Caco-2 (cell line): ENCODE measurements around the gene MPPE1. TPM values are rescaled to one million over a fixed set of nuclear protein-coding genes. Genes with fewer than 3 reads are reported as not detected.
A peak's percentile ranks its signal among the peaks of the same experiment; 100 is the strongest.

Experiments
- BruUV-seq: library from RNA; stranded (reverse); fragments of 400-500 nt; replicated peaks from 2 replicates; lab custom pipeline; 2021; lab: Mats Ljungman, UMichigan
- CTCF ChIA-PET: fragments of 300-600 bp; sonication (Branson Sonifier 250); formaldehyde crosslinking; loops from one replicate; lab custom pipeline; 2022; ENCODE audit warnings: antibody characterized with exemption; lab: Charles Lee
- POLR2A ChIA-PET: fragments of 300-600 bp; sonication (Branson Sonifier 250); formaldehyde crosslinking; loops from one replicate; lab custom pipeline; 2022; ENCODE audit warnings: antibody characterized with exemption; lab: Charles Lee
- DNase-seq, 2 experiments: peaks; one replicate each; pipeline versions ENCODE4 v3.0.0 to v3.0.0-alpha.2; 2020 to 2022
- H3K27me3 ChIP-seq: replicated peaks from 2 replicates; pipeline ENCODE4 v1.6.0; 2011; ENCODE audit warnings: low read length; ENCODE audit not compliant: control insufficient read depth, insufficient read depth
- H3K36me3 ChIP-seq: 2 replicates; pipeline ENCODE4 v1.5.1; 2011; ENCODE audit warnings: low read length; ENCODE audit not compliant: control insufficient read depth, insufficient read depth
- H3K4me1 ChIP-seq: fragments of 250-450 bp; sonication (Bioruptor Pico); 2 replicates; pipeline ENCODE4 v1.5.1; 2020; ENCODE audit warnings: mild to moderate bottlenecking
- H3K4me3 ChIP-seq: 2 replicates; pipeline ENCODE4 v1.5.1; 2011; ENCODE audit warnings: low read depth, mild to moderate bottlenecking, control low read depth, low read length
- H3K9me3 ChIP-seq: fragments of 250-450 bp; sonication (Bioruptor Pico); 2 replicates; pipeline ENCODE4 v1.5.1; 2020; ENCODE audit warnings: mild to moderate bottlenecking, moderate library complexity
- H3K27ac Mint-ChIP-seq: one replicate; pipeline ENCODE4 v1.8.0; 2022; ENCODE audit warnings: mixed read lengths; ENCODE audit not compliant: unreplicated experiment
- H3K27me3 Mint-ChIP-seq: one replicate; pipeline ENCODE4 v1.8.0; 2022; ENCODE audit warnings: mixed read lengths; ENCODE audit not compliant: insufficient read depth, unreplicated experiment
- H3K36me3 Mint-ChIP-seq: one replicate; pipeline ENCODE4 v1.8.0; 2022; ENCODE audit warnings: mild to moderate bottlenecking, mixed read lengths; ENCODE audit not compliant: insufficient read depth, unreplicated experiment
- H3K4me1 Mint-ChIP-seq: one replicate; pipeline ENCODE4 v1.8.0; 2022; ENCODE audit warnings: low read depth, mixed read lengths; ENCODE audit not compliant: unreplicated experiment
- H3K4me3 Mint-ChIP-seq: one replicate; pipeline ENCODE4 v1.8.0; 2022; ENCODE audit warnings: mild to moderate bottlenecking, moderate library complexity, mixed read lengths; ENCODE audit not compliant: unreplicated experiment
- H3K9me3 Mint-ChIP-seq: one replicate; pipeline ENCODE4 v1.8.0; 2022; ENCODE audit warnings: mixed read lengths; ENCODE audit not compliant: unreplicated experiment
- CTCF ChIP-seq, 2 experiments: fragments of 200-600 bp in 1 of 2; IDR thresholded peaks; 1 replicate in 1 of 2; 2 replicates in 1 of 2; pipeline versions ENCODE4 v1.5.1 to v1.8.0; 2011 to 2022; ENCODE audit warnings: antibody characterized with exemption in 1 of 2, control low read depth in 1 of 2, inconsistent platforms in 1 of 2, low read depth in 1 of 2, low read length in 1 of 2, mild to moderate bottlenecking in 1 of 2, moderate library complexity in 1 of 2; ENCODE audit not compliant: insufficient read depth in 1 of 2, severe bottlenecking in 1 of 2, unreplicated experiment in 1 of 2
- intact Hi-C: fragments of 100-400 bp; cut with micrococcal nuclease; formaldehyde crosslinking; loops from one replicate; pipeline ENCODE4 v1.10.0; 2022; ENCODE audit not compliant: unreplicated experiment
- total RNA-seq: library from RNA; stranded (reverse); gene quantifications from 2 replicates; pipeline ENCODE4 v1.2.3, GENCODE V29; 2022

The MPPE1 gene
- total RNA-seq, 1 experiment from 2014 or later = 52.6 TPM

DNA sequence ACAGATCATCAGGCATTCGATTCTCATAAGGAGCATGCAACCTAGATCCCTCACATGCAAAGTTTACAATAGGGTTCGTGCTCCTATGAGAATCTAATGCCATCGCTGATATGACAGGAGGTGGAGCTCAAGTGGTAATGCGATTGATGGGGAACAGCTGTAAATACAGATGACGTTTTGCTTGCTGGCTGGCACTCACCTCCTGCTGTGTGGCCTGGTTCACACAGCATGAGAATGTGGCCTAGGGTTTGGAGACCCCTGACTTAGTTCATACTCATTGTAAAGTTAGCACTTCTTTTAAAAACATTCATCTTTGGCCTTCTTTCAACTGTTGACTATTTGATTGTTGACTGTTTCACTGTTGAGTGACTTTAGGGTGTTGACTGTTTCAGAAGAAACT, 65.6 kb downstream of the MPPE1 start:
- POLR2A ChIA-PET = interaction anchor here (0.6 kb wide), 1 partner anchor 55 kb away, joined by 5 read pairs; no protein-coding TSS in a partner anchor
- no peaks in the 10 kb centered on the region for H3K27me3 Mint-ChIP-seq

DNA sequence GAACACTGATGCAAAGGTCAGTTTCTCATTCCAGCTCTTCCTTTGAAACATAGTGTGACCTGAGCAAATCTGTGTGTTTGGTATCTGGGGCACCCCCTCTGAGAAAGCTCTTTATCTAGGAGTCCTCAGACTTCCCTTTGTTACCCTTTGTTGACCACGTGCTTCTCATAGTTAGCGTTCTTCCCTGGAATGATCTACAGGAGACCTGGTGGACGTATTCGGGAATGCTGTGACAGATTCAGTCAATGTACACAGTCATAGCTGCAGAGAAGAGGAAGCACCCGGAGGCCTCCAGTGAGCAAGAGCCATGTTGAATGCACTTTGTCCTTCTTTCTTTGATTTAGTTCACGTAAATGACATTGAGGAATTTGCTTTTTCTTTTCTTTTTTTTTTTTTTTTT, 67.6 kb downstream of the MPPE1 start:
- ChIA-PET POLR2A (interaction anchor here (0.8 to 2.6 kb wide), 13 partner anchors 10 to 734 kb away, joined by 3 to 70 read pairs (median 5); partner anchors contain the start of genes CHMP1B and IMPA2), CTCF (interaction anchor here (0.5 to 1.9 kb wide), 15 partner anchors 9 to 431 kb away, joined by 3 to 11 read pairs (median 5); no protein-coding TSS in a partner anchor)
- no TSS peak for BruUV-seq
- H3K9me3 ChIP-seq = no peaks in the 10 kb centered on the region; the same call in 1 of the 2 replicates
- Mint-ChIP-seq H3K27me3 (no peaks in the 10 kb centered on the region), H3K4me3 (peak overlapping the region; percentile 65), H3K9me3 (no peaks in the 10 kb centered on the region), H3K27ac (peak overlapping the region; percentile 98), H3K4me1 (peaks cover 40% of the 10 kb centered on the region), H3K36me3 (peaks cover 8% of the 10 kb centered on the region)
- peaks cover 59% of the 10 kb centered on the region for H3K4me1 ChIP-seq
- no peaks in the 10 kb centered on the region for H3K27me3 ChIP-seq
- DNase-seq = peak; percentile 94 to 96
- H3K36me3 ChIP-seq = no peaks in the 10 kb centered on the region
- peak; percentile 26 to 33 for TF ChIP-seq CTCF (IDR thresholded peaks at IDR 0.05; ENCODE audit: insufficient read depth in 1 of 2, low read depth in 1 of 2, low read length in 1 of 2, severe bottlenecking in 1 of 2, unreplicated experiment in 1 of 2)
- intact Hi-C loops = loop anchor here (1.0 kb wide), 4 partner anchors 10 to 47 kb away; no protein-coding TSS in a partner anchor
- H3K4me3 ChIP-seq = no peak overlapping the region

More for the DNA sequence above, 65.6 kb downstream of the MPPE1 start:
- Mint-ChIP-seq H3K36me3 (peaks cover 8% of the 10 kb centered on the region), H3K27ac (peak overlapping the region; percentile 39), H3K4me1 (peaks cover 48% of the 10 kb centered on the region), H3K9me3 (no peaks in the 10 kb centered on the region), H3K4me3 (no peak overlapping the region)
- no peaks in the 10 kb centered on the region; the same call in 1 of the 2 replicates for H3K9me3 ChIP-seq
- H3K4me1 ChIP-seq = peaks cover 59% of the 10 kb centered on the region
- H3K4me3 ChIP-seq = no peak overlapping the region
- no peaks in the 10 kb centered on the region for H3K36me3 ChIP-seq
- no peak for DNase-seq
- BruUV-seq = no TSS peak
- CTCF ChIA-PET = interaction anchor here (0.6 kb wide), 1 partner anchor 26 kb away, joined by 3 read pairs; no protein-coding TSS in a partner anchor
- TF ChIP-seq CTCF (IDR thresholded peaks at IDR 0.05; ENCODE audit: insufficient read depth in 1 of 2, low read depth in 1 of 2, low read length in 1 of 2, severe bottlenecking in 1 of 2, unreplicated experiment in 1 of 2) = no peak
- intact Hi-C loops = no loop called here
- H3K27me3 ChIP-seq = no peaks in the 10 kb centered on the region

- BruUV-seq = no TSS peak
- Mint-ChIP-seq H3K27ac (peak overlapping the region; percentile 98), H3K4me1 (peaks cover 40% of the 10 kb centered on the region), H3K4me3 (no peak overlapping the region), H3K9me3 (no peaks in the 10 kb centered on the region), H3K27me3 (no peaks in the 10 kb centered on the region), H3K36me3 (peaks cover 8% of the 10 kb centered on the region)
- H3K4me3 ChIP-seq = no peak overlapping the region
- H3K27me3 ChIP-seq = no peaks in the 10 kb centered on the region
- POLR2A ChIA-PET = interaction anchor here (0.7 to 2.6 kb wide), 8 partner anchors 11 to 141 kb away, joined by 3 to 70 read pairs (median 8); partner anchors contain the start of genes CHMP1B and IMPA2
- no peaks in the 10 kb centered on the region for H3K36me3 ChIP-seq
- CTCF ChIA-PET = interaction anchor here (0.5 to 1.9 kb wide), 8 partner anchors 10 to 141 kb away, joined by 3 to 11 read pairs (median 4); no protein-coding TSS in a partner anchor
- TF ChIP-seq CTCF (IDR thresholded peaks at IDR 0.05; ENCODE audit: insufficient read depth in 1 of 2, low read depth in 1 of 2, low read length in 1 of 2, severe bottlenecking in 1 of 2, unreplicated experiment in 1 of 2) = no peak
- H3K4me1 ChIP-seq = peaks cover 58% of the 10 kb centered on the region
- no peaks in the 10 kb centered on the region; the same call in 1 of the 2 replicates for H3K9me3 ChIP-seq
- no peak for DNase-seq
- intact Hi-C loops = no loop called here
These were observed 68.6 kb downstream of the MPPE1 start for GRCh38 chr18:11839556-11839955.
